Measurements from ENCODE around the gene HEATR3. TPM values are rescaled to one million over a fixed set of nuclear protein-coding genes. Genes with fewer than 3 reads are reported as not detected.
A peak's percentile ranks its signal among the peaks of the same experiment; 100 is the strongest.

Gene HEATR3
- total and polyA plus RNA-seq, 2 of the 8 experiments (the other 6 are each of a cell fraction or from before 2014, with no cell fraction given), result 13.0 to 29.2 TPM

DNA sequence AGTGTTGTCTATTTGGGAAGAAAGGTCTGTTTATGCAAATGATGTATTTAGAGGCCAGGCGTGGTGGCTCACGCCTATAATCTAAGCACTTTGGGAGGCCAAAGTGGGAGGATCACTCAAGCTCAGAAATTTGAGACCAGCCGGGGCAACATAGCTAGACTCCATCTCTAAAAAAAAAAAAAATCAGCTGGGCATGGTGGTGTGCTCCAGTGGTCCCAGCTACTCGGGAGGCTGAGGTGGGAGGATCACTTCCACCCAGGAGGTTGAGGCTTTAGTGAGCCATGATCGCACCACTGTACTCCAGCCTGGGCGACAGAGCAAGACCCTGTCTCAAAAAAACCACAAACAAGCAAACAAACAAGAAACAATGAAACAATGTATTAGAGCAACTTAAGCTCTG is 18.9 kb upstream of the HEATR3 start:
- Histone ChIP-seq H4K20me1 (replicated peaks in 1 of 2; ENCODE audit: control insufficient read depth in 1 of 2, insufficient read depth in 2 of 2, low read length in 2 of 2) (peaks cover 0 to 1% of the 10 kb centered on the region in 2 experiments), H3K27me3 (replicated peaks in 1 of 4; ENCODE audit: control insufficient read depth in 3 of 4, extremely low read depth in 1 of 4, insufficient read depth in 3 of 4, low read length in 3 of 4) (no peaks in the 10 kb centered on the region; a peak in 1 of 7 replicates), H3K56ac (replicated peaks; ENCODE audit: insufficient read length, low read depth, low read length) (no peak overlapping the region), H4K8ac (ENCODE audit: extremely low read depth, insufficient read depth, low read length) (no peak overlapping the region), H2BK5ac (ENCODE audit: low read depth, low read length) (no peak overlapping the region), H3K4me1 (replicated peaks in 1 of 4; ENCODE audit: control insufficient read depth in 3 of 4, insufficient read depth in 4 of 4, low read length in 3 of 4) (peaks cover 0 to 3% (median 0%) of the 10 kb centered on the region in 4 experiments; a peak in 1 of 7 replicates), H4K5ac (ENCODE audit: insufficient read length, low read depth, low read length) (no peak overlapping the region), H2BK15ac (ENCODE audit: low read length) (no peak overlapping the region), H2BK20ac (ENCODE audit: low read length) (no peak overlapping the region), H3K4ac (replicated peaks; ENCODE audit: insufficient read length, low read depth, low read length) (no peak overlapping the region), H2AK5ac (ENCODE audit: low read depth, low read length) (no peak overlapping the region), H3K27ac (ENCODE audit: low read depth, low read length) (no peak overlapping the region), H3K4me2 (ENCODE audit: insufficient read depth in 1 of 2, low read depth in 2 of 2, low read length in 2 of 2) (no peak overlapping the region), H3K9ac (replicated peaks in 1 of 4; ENCODE audit: extremely low read depth in 1 of 4, low read depth in 3 of 4, low read length in 3 of 4) (no peak overlapping the region), H3K36me3 (ENCODE audit: control insufficient read depth in 2 of 4, insufficient read depth in 4 of 4, low read length in 3 of 4) (no peaks in the 10 kb centered on the region), H2BK12ac (ENCODE audit: low read depth, low read length) (no peak overlapping the region), H3K23me2 (ENCODE audit: low read depth, low read length) (no peaks in the 10 kb centered on the region), H2BK120ac (replicated peaks; ENCODE audit: low read depth, low read length) (no peak overlapping the region), H3K23ac (ENCODE audit: insufficient read length) (no peak overlapping the region), H3K18ac (ENCODE audit: extremely low read depth, low read length) (no peak overlapping the region), H3K79me2 (ENCODE audit: control insufficient read depth in 1 of 2, insufficient read depth in 2 of 2, low read length in 2 of 2) (no peaks in the 10 kb centered on the region), H3K9me3 (ENCODE audit: insufficient read depth in 2 of 2, low read depth in 1 of 2, low read length in 1 of 2) (no peaks in the 10 kb centered on the region), H3K79me1 (ENCODE audit: low read depth, low read length) (no peaks in the 10 kb centered on the region), H3K4me3 (ENCODE audit: extremely low read depth in 1 of 4, insufficient read depth in 2 of 4, low read depth in 3 of 4, low read length in 4 of 4) (no peak overlapping the region), H2AFZ (ENCODE audit: low read length) (no peak overlapping the region), H4K91ac (replicated peaks; ENCODE audit: insufficient read length, low read length) (no peak overlapping the region), H3K14ac (ENCODE audit: insufficient read length) (no peak overlapping the region)
- ChIA-PET CTCF (ENCODE audit: partially characterized antibody) (interaction anchor here (1.0 to 1.4 kb wide), 2 partner anchors 21 kb away, joined by 3 to 7 read pairs; partner anchors contain the start of gene CNEP1R1), POLR2A (ENCODE audit: partially characterized antibody) (no interaction called here)
- DNase-seq (ENCODE audit: low read depth in 1 of 2, low spot score in 2 of 2) (no peak), FAIRE-seq (no peak)
- WGBS, 2 experiments (ENCODE audit: extremely low coverage in 1 of 2, insufficient coverage in 1 of 2, insufficient read length in 1 of 2, insufficient replicate concordance in 2 of 2, low coverage in 1 of 2, low lambda C conversion rate in 2 of 2, missing lambda C conversion rate in 1 of 2), result 87% methylated on average over 6 of the region's 6 CpGs; no CpG with 5 or more reads in 1 of the 2 experiments
- peak; percentile 54; the same call in 1 of the 2 replicates for TF ChIP-seq KDM1A (IDR thresholded peaks at IDR 0.05; ENCODE audit: borderline replicate concordance, low read length)
- no peak for TF ChIP-seq SAP30 (IDR thresholded peaks at IDR 0.05; ENCODE audit: insufficient read depth, insufficient replicate concordance, low read length)
